Liver (tissue), 3 donors: Measurements from ENCODE around the gene KCNJ5.

Experiments
- FOXA1 ChIP-seq: IDR thresholded peaks from 2 replicates; pipeline ENCODE4 v1.6.1; 2016; ENCODE audit warnings: antibody characterized with exemption
- GABPA ChIP-seq, 2 donors: IDR thresholded peaks in 1 of 2; conservative IDR thresholded peaks in 1 of 2; 2 replicates each; pipeline ENCODE4 v1.6.1; 2016; ENCODE audit warnings: antibody characterized with exemption in 2 of 2, mild to moderate bottlenecking in 1 of 2, moderate library complexity in 1 of 2
- HNF4A ChIP-seq, 2 donors: conservative IDR thresholded peaks; 2 replicates each; pipeline ENCODE4 v1.6.1; 2016; ENCODE audit warnings: antibody characterized with exemption in 2 of 2, mild to moderate bottlenecking in 2 of 2
- JUND ChIP-seq, 2 donors: IDR thresholded peaks; 2 replicates each; pipeline ENCODE4 v1.6.1; 2016; ENCODE audit warnings: antibody characterized with exemption in 2 of 2
- NR2F2 ChIP-seq: IDR thresholded peaks from 2 replicates; pipeline ENCODE4 v1.6.1; 2016; ENCODE audit warnings: antibody characterized with exemption
- RAD21 ChIP-seq, 2 donors: IDR thresholded peaks; 2 replicates each; pipeline ENCODE4 v1.6.1; 2016; ENCODE audit warnings: antibody characterized with exemption in 2 of 2, mild to moderate bottlenecking in 2 of 2
- TAF1 ChIP-seq: conservative IDR thresholded peaks from 2 replicates; pipeline ENCODE4 v1.6.1; 2016; ENCODE audit warnings: antibody characterized with exemption, mild to moderate bottlenecking
- TF ChIP-seq, protein P1 (sequence below): IDR thresholded peaks from 2 replicates; pipeline ENCODE4 v1.6.1; 2016; ENCODE audit warnings: antibody characterized with exemption
- TF ChIP-seq, protein P2 (sequence below): fragments of 150-350 bp; IDR thresholded peaks from 2 replicates; pipeline ENCODE4 v1.5.1; 2017; ENCODE audit warnings: improper control_type of control experiment, low read depth, low read length; ENCODE audit not compliant: missing input control
- TF ChIP-seq, protein P3 (sequence below): IDR thresholded peaks from 2 replicates; pipeline ENCODE4 v1.6.1; 2016; ENCODE audit warnings: antibody characterized with exemption, mild to moderate bottlenecking
- TF ChIP-seq, protein P4 (sequence below): IDR thresholded peaks from 2 replicates; pipeline ENCODE4 v1.6.1; 2016; ENCODE audit warnings: antibody characterized with exemption
- TF ChIP-seq, protein P5 (sequence below): IDR thresholded peaks from 2 replicates; pipeline ENCODE4 v1.6.1; 2016; ENCODE audit warnings: antibody characterized with exemption
- donor health status: healthy.
- donor health status: healthy.

DNA sequence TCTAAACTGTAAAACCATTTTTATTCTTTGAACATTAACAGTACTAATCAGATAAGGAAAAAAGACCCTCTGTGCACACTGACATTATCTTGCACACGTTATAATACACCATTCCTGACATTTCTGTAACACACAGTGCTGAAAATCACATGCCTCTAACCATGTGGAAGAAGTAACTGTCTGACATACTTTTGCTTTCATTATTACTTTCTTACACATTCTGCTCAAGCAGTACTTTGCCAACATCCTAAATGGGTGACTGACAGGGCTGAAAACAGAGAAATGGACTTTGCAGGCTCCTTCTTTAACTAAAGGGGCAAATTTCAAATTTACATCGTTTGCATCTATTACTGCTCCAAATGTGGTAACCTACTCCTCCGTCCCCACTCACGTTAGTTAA, 74.3 kb downstream of the KCNJ5 start:
- TF ChIP-seq, protein P1, sequence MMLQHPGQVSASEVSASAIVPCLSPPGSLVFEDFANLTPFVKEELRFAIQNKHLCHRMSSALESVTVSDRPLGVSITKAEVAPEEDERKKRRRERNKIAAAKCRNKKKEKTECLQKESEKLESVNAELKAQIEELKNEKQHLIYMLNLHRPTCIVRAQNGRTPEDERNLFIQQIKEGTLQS = no peak
- TF ChIP-seq TAF1 = no peak
- TF ChIP-seq, protein P2, sequence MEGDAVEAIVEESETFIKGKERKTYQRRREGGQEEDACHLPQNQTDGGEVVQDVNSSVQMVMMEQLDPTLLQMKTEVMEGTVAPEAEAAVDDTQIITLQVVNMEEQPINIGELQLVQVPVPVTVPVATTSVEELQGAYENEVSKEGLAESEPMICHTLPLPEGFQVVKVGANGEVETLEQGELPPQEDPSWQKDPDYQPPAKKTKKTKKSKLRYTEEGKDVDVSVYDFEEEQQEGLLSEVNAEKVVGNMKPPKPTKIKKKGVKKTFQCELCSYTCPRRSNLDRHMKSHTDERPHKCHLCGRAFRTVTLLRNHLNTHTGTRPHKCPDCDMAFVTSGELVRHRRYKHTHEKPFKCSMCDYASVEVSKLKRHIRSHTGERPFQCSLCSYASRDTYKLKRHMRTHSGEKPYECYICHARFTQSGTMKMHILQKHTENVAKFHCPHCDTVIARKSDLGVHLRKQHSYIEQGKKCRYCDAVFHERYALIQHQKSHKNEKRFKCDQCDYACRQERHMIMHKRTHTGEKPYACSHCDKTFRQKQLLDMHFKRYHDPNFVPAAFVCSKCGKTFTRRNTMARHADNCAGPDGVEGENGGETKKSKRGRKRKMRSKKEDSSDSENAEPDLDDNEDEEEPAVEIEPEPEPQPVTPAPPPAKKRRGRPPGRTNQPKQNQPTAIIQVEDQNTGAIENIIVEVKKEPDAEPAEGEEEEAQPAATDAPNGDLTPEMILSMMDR = no peak
- no peak for TF ChIP-seq GABPA (IDR thresholded peaks at IDR 0.05 in 1 of 2, conservative IDR thresholded peaks at IDR 0.05 in 1 of 2)
- no peak for TF ChIP-seq FOXA1
- TF ChIP-seq, protein P3, sequence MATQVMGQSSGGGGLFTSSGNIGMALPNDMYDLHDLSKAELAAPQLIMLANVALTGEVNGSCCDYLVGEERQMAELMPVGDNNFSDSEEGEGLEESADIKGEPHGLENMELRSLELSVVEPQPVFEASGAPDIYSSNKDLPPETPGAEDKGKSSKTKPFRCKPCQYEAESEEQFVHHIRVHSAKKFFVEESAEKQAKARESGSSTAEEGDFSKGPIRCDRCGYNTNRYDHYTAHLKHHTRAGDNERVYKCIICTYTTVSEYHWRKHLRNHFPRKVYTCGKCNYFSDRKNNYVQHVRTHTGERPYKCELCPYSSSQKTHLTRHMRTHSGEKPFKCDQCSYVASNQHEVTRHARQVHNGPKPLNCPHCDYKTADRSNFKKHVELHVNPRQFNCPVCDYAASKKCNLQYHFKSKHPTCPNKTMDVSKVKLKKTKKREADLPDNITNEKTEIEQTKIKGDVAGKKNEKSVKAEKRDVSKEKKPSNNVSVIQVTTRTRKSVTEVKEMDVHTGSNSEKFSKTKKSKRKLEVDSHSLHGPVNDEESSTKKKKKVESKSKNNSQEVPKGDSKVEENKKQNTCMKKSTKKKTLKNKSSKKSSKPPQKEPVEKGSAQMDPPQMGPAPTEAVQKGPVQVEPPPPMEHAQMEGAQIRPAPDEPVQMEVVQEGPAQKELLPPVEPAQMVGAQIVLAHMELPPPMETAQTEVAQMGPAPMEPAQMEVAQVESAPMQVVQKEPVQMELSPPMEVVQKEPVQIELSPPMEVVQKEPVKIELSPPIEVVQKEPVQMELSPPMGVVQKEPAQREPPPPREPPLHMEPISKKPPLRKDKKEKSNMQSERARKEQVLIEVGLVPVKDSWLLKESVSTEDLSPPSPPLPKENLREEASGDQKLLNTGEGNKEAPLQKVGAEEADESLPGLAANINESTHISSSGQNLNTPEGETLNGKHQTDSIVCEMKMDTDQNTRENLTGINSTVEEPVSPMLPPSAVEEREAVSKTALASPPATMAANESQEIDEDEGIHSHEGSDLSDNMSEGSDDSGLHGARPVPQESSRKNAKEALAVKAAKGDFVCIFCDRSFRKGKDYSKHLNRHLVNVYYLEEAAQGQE = no peak
- TF ChIP-seq, protein P4, sequence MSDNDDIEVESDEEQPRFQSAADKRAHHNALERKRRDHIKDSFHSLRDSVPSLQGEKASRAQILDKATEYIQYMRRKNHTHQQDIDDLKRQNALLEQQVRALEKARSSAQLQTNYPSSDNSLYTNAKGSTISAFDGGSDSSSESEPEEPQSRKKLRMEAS = no peak
- TF ChIP-seq, protein P5, sequence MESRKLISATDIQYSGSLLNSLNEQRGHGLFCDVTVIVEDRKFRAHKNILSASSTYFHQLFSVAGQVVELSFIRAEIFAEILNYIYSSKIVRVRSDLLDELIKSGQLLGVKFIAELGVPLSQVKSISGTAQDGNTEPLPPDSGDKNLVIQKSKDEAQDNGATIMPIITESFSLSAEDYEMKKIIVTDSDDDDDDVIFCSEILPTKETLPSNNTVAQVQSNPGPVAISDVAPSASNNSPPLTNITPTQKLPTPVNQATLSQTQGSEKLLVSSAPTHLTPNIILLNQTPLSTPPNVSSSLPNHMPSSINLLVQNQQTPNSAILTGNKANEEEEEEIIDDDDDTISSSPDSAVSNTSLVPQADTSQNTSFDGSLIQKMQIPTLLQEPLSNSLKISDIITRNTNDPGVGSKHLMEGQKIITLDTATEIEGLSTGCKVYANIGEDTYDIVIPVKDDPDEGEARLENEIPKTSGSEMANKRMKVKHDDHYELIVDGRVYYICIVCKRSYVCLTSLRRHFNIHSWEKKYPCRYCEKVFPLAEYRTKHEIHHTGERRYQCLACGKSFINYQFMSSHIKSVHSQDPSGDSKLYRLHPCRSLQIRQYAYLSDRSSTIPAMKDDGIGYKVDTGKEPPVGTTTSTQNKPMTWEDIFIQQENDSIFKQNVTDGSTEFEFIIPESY = no peak
- no peak for TF ChIP-seq JUND (IDR thresholded peaks at IDR 0.05)
- TF ChIP-seq NR2F2 = no peak
- TF ChIP-seq HNF4A (conservative IDR thresholded peaks at IDR 0.05) = no peak
- no peak for TF ChIP-seq RAD21 (IDR thresholded peaks at IDR 0.05)
